Activated CD4-positive, alpha-beta T cell treated with anti-CD3 and anti-CD28 coated beads for 48 hours (primary cell): Measurements from ENCODE around the gene PRKAB2.
"Not testable (repeated sequence)": the region's sequence is repeated elsewhere in the genome, so short reads cannot be mapped to it uniquely, and the experiment has no call there.

Experiments used
- DNase-seq: peaks from one replicate; pipeline ENCODE4 v3.0.0-alpha.2; 2020

PRKAB2 gene

GRCh38 chr1:147171399-147172167 is 687 bp downstream of the PRKAB2 start:
- DNase-seq = no peak

GRCh38 chr1:147169840-147170674 is 2.2 kb downstream of the PRKAB2 start:
- DNase-seq = no peak

GRCh38 chr1:147169171-147169570 is 3.1 kb downstream of the PRKAB2 start:
- DNase-seq = no peak

- no peak for DNase-seq
Measured at GRCh38 chr1:147168626-147169058, 3.6 kb downstream of the PRKAB2 start.

- no peak for DNase-seq
Measured at GRCh38 chr1:147167365-147167764, 4.9 kb downstream of the PRKAB2 start.

GRCh38 chr1:147163019-147163418 is 9.3 kb downstream of the PRKAB2 start:
- DNase-seq = no peak

- no peak for DNase-seq
Measured at GRCh38 chr1:147162093-147162492, 10.2 kb downstream of the PRKAB2 start.

GRCh38 chr1:147157116-147157515 is 15.2 kb downstream of the PRKAB2 start:
- DNase-seq = not testable (repeated sequence)

- no peak for DNase-seq
Measured at GRCh38 chr1:147156642-147157041, 15.6 kb downstream of the PRKAB2 start.

GRCh38 chr1:147152772-147153171 is 19.5 kb downstream of the PRKAB2 start:
- no peak for DNase-seq

GRCh38 chr1:147151244-147151643 is 21.0 kb downstream of the PRKAB2 start:
- DNase-seq = no peak

- no peak for DNase-seq
Measured at GRCh38 chr1:147142886-147143285, 29.4 kb downstream of the PRKAB2 start.

- not testable (repeated sequence) for DNase-seq
Measured at GRCh38 chr1:147130721-147131120, 41.5 kb downstream of the PRKAB2 start.

GRCh38 chr1:147129116-147129873 is 43.0 kb downstream of the PRKAB2 start:
- no peak for DNase-seq

GRCh38 chr1:147124266-147124665 is 48.0 kb downstream of the PRKAB2 start:
- no peak for DNase-seq

- no peak for DNase-seq
Measured at GRCh38 chr1:147117109-147117508, 55.2 kb downstream of the PRKAB2 start.

GRCh38 chr1:147115496-147115895 is 56.8 kb downstream of the PRKAB2 start:
- DNase-seq = no peak

GRCh38 chr1:147115079-147115478 is 57.2 kb downstream of the PRKAB2 start:
- DNase-seq = not testable (repeated sequence)

- DNase-seq = not testable (repeated sequence)
Measured at GRCh38 chr1:147114353-147114752, 57.9 kb downstream of the PRKAB2 start.

- DNase-seq = no peak
Measured at GRCh38 chr1:147111381-147112130, 60.7 kb downstream of the PRKAB2 start.

GRCh38 chr1:147110872-147111271 is 61.4 kb downstream of the PRKAB2 start:
- DNase-seq = no peak

GRCh38 chr1:147110434-147110833 is 61.8 kb downstream of the PRKAB2 start:
- DNase-seq = no peak

GRCh38 chr1:147109762-147110161 is 62.5 kb downstream of the PRKAB2 start:
- no peak for DNase-seq
